VCaP (cell line): ENCODE measurements around the gene CCDC190.
"Not testable (repeated sequence)": the region's sequence is repeated elsewhere in the genome, so short reads cannot be mapped to it uniquely, and the experiment has no call there.

Experiments
- H3K27ac ChIP-seq: fragments of 450-650 bp; 2 replicates; pipeline ENCODE4 v1.5.1; 2017
- CTCF ChIP-seq: fragments of 450-650 bp; conservative IDR thresholded peaks from 2 replicates; pipeline ENCODE4 v1.5.1; 2017; ENCODE audit warnings: mild to moderate bottlenecking, moderate library complexity

CCDC190 gene

GRCh38 chr1:162889989-162890388 is 29.0 kb upstream of the CCDC190 start:
- H3K27ac ChIP-seq, result peak overlapping the region; percentile 73
- TF ChIP-seq CTCF, result no peak

- TF ChIP-seq CTCF, result no peak
- peak overlapping the region; percentile 73 for H3K27ac ChIP-seq
Measured at GRCh38 chr1:162886705-162887104, 25.7 kb upstream of the CCDC190 start.

- no peak for TF ChIP-seq CTCF
- peak overlapping the region; percentile 73 for H3K27ac ChIP-seq
Measured at GRCh38 chr1:162885265-162885664, 24.3 kb upstream of the CCDC190 start.

- TF ChIP-seq CTCF, result no peak
Measured at GRCh38 chr1:162884831-162885230, 23.9 kb upstream of the CCDC190 start.

GRCh38 chr1:162882248-162882674 is 21.3 kb upstream of the CCDC190 start:
- peak overlapping the region; percentile 73; the same call in 1 of the 2 replicates for H3K27ac ChIP-seq
- TF ChIP-seq CTCF, result no peak

More at GRCh38 chr1:162884831-162885230, 23.9 kb upstream of the CCDC190 start:
- peak overlapping the region; percentile 73 for H3K27ac ChIP-seq

- H3K27ac ChIP-seq, result peak overlapping the region; percentile 73; the same call in 1 of the 2 replicates
- TF ChIP-seq CTCF, result no peak
Measured at GRCh38 chr1:162881590-162881989, 20.6 kb upstream of the CCDC190 start.

GRCh38 chr1:162880617-162881016 is 19.6 kb upstream of the CCDC190 start:
- not testable (repeated sequence) for H3K27ac ChIP-seq

GRCh38 chr1:162878000-162878596 is 17.1 kb upstream of the CCDC190 start:
- no peak overlapping the region for H3K27ac ChIP-seq
- TF ChIP-seq CTCF, result peak; percentile 77
